ENCODE data around the gene RTL9.

RTL9 gene

DNA sequence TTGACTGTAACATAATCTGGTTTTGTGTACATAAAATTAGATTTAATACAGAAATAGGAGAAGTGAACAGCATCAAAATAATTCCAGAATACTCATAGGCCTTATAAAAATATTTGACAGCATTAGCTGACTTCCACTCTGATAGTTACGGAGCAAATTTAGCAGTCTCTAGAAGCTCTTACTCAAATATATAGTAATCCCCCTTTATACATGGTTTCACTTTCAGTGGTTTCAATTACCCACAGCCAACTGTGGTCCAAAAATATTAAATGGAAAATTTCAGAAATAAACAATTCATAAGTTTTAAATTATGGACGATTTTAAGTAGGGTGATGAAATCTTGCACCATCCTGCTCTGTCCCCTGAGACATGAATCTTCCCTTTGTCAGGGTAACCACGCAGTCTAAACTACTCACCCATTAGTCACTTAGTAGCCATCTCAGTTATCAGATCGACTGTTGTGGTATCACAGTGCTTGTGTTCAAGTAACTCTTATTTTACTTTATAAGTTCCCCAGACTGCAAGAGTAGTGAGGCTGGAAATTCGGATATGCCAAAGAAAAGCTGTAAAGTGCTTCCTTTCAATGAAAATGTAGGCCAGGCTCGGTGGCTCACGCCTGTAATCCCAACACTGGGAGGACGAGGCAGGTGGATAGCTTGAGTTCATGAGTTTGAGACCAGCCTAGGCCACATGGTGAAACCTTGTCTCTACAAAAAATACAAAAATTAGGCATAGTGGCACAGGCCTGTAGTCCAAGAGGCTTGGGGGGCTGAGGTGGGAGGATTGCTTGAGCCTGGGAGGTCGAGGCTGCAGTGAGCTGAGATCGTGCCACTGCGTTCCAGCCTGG is 17.2 kb upstream of the RTL9 start:
- no peak for DNase-seq (ENCODE audit: low read depth)

DNA sequence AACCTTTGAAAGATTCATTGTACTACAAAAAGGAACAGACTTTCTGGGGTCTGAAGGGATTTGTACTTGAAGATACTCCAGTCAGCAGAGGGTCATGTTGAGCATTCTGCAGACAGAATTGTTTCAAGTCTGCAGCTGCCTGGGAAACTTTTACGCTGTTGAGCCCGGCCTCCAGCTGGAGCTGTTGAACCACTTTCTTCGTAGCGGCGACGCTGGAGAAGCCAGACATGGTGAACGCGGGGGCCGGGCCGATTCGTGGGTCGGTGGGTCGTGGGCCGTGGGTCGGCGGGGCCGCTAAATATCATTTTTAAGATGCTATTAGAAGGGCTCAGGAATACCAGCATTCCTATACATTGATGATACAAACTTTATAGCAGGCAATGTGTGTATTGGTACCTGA is 12.0 kb upstream of the RTL9 start:
- no peak for DNase-seq (ENCODE audit: low read depth)

DNA sequence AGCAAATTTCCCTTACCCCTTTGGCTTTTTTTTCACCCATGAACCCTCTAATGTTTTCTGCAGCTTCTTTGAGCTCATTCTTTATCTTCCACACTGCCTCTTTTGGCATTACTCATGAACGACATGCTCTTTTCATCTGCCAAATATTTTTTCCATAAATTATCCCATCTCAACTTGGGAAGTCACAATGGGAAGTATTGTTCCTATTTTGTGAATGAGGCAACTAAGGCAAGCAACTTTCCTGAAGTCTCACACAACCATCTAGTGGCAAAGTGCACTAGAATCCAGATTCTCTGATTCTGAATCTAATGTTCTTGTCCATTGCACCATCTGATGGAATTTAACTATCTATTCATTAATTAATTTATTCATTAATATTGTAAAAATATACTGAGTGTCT is 625 bp downstream of the RTL9 start:
- DNase-seq (ENCODE audit: low read depth), result no peak

DNA sequence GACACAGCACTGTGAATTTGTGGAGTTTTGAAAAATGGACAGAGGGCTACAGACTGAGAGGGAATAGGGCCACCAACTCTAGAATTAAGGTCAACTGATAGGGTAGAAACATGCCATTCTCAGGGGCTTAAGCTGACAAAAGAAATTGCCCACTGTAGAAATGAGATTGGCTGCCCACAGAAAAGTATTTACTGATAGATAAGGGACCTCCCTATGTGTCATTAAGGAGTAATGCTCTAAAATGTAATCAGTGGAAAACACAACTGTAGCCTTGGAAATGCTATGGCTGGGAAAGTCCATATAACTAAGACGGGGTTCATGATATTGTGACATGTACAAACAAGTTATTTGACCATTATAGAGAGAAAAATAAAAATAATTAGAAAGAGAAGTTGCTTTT is 4.6 kb downstream of the RTL9 start:
- no peak for DNase-seq (ENCODE audit: low read depth)

DNA sequence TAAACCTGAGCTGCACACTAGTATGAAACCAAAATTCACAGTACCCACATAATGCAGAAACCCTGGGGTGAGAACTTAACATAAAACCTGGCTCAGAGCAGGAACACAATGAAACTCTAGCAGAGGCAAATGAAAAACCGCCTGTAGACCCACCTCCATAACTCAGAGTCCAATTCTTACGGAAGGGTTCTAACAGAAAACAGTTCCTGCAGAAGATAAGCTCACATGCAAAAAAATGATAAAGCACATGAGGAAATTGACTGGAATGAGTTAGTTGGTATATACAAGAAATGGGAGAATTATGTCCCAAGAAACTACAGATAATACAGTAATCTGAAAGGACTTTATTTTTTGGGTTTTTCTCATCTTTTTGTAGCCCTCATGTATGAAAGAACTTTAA is 14.7 kb downstream of the RTL9 start:
- DNase-seq (ENCODE audit: low read depth), result no peak

DNA sequence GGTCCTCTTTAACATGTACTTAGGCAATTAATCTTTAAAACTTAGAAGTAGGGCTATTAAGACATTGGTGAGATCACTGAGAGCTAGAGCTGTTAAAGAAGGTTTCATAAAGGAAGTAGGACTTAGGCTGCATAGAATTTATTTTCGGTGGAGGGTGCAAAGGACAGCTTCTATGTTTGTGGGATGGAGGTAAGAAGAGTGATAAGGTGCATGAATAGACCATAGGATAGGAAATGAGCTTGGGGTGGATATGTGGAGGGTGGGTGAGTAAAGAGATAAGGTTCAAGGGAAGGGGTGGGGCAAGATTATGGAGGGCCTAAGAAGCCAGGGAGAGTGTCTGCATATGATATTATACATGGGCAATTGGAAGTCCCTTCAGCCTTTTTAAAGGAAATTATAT is 15.9 kb downstream of the RTL9 start:
- no peak for DNase-seq (ENCODE audit: low read depth)

DNA sequence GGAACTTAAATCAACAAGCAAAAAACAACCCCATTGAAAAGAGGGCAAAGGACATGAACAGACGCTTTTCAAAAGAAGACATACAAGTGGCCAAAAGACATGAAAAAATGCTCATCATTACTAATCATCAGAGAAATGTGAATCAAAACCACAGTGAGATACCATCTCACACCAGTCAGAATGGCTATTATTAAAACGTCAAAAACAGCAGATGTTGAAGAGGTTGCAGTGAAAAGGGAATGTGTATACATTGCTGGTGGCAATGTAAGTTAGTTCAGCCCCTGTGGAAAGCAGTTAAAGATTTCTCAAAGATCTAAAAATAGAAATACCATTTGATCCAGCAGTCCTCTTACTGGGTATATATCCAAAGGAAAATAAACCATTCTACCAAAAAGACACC is 22.6 kb downstream of the RTL9 start:
- no peak for DNase-seq (ENCODE audit: low read depth)

DNA sequence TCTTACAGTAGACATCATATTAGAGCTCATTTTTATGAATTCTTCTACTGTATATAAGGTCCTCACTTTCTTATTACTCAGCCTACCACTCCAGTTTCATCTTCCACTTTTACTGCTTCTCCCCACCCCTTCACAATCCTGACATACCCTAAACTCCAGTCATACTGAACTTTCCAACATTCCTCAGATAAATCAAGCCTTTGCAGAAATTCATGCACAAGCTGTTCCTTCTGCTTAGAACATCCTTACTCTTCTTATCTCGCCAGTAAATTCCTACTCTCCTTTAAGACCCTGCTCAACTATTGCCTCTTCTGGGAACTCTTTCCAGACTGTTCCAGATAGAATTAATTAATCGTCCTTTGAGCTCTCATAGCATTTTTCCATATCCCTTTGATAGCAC is 24.8 kb downstream of the RTL9 start:
- DNase-seq (ENCODE audit: low read depth), result no peak

DNA sequence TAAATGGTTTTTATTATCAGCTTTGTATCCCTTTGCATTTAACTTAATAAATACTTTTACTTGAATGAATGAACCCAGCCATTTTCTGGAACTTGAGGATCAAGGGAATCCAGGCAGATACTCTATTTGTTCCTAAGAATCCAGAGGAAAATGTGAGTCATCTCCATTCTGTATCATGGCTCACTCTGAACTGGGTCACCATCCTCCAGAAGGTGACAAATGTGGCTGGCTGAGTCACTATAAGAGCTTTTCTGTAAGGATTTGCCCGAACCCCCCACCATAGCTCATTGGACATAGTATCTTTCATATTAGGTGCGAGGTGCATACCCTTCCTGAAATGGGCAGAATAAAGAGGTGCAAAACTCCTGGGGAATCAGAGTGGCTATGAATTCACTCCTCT is 25.8 kb downstream of the RTL9 start:
- DNase-seq (ENCODE audit: low read depth), result no peak

DNA sequence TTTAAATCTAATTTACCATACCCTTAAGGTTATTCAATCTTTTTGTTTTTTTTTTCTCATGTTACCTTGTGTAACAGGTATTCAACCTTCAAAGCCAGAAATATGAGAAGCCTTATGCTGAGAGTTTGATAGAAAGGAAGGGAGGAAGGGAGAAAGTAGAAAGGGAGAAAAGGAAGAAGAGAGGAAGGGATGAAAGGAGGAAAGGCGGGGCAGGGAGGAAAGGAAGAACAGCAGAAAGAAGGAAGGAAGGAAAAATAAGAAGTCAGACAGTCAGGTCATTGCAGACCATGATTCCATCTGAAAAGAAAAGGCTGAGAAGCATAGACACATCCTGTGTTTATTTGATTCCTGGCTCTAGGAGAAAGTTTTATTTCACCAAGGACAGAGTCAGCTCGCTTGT is 30.9 kb downstream of the RTL9 start:
- DNase-seq (ENCODE audit: low read depth), result no peak

DNA sequence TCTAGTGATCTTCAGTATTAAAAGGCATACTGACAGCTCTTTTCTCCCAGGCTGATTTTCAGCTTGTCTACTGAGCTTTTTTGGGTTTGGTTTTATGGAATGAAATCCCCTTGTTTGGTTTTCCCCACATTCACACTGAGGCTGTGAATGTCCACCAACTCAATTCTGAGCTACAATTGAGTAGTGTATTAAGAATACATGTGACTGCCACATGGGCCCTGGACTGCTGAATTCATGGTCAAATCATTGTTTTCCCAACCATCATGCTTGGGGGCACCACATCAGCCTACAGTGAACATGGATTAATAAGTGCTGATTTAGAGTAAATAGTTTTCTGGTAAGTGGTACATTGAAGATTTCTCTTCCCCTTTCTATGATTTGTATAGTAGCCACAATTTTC is 32.4 kb downstream of the RTL9 start:
- DNase-seq (ENCODE audit: low read depth), result no peak

DNA sequence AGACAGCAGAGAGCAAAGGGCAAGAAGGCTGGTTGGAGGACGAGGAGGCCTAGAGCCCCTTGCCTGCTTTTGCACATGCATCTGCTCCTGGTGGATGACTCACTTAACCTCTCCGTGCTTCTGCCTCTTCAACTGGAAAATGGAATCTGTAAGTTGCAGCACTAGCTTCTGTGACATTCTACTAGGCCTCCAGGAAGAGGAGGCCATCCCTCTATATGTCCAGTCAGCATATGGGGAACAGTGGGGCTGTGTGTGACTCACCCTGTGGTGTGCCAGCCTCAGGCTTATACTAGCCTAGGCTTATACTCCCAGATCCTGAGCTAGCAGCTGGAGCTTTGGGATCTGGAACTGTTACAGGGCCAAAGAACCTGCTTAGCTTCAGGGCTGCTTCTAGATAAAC is 36.0 kb downstream of the RTL9 start:
- DNase-seq (ENCODE audit: low read depth), result no peak

DNA sequence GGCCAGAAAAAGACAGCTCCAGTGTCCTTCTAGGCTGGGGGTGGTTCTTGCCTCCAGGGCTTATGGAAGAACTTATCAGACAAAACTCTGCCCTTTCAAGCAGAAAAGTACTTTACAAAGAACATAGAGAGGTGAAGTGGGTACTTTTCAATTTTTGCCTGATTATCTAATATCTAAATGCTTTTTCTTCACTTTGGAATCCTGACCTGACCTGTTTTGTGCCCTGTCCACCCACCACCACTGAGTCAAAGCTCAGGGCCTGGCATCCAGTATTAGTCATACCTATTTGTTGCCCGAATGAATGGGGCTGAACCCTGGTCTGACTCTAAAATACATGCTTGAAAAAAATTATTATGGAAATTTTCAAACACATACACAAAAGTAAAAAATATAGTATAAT is 37.2 kb downstream of the RTL9 start:
- no peak for DNase-seq (ENCODE audit: low read depth)

DNA sequence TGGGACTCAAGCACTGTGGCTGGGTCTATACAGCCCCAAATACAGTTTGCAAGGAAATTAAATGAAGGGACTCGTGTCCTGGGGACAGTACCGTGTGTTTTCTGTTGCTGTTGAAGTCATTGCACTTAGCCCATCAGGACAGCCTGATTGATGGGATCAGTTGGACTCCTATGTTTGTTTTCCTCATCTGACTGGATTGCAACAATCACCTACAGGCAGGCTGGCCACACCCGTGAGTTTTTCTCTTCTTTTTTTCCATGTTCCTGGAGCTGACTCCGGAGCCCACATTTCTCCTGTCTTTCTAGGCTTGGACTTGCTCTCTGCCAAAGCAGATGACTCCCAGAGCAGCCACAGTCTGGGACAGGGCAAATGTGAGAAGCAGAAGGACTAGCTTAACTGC is 38.1 kb downstream of the RTL9 start:
- no peak for DNase-seq (ENCODE audit: low read depth)

DNA sequence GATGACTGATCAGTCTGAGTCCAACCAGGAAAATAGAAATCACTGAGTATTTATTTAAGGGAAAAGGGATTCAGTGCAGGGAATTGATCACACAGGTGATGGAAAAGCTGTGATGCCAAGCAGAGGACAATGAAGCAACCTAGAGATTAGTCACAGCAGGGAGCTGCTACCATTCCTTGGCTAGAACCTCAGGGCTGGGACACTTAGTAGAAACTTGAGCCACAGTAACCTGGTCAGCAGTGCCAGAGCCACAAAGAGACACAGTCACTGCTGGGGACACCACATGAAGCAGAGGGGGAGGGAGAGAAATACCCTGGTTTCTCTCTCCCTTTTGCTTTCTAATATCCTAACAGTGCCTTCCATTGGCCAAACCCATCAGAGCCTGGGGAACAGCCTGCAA is 38.7 kb downstream of the RTL9 start:
- no peak for DNase-seq (ENCODE audit: low read depth)

DNA sequence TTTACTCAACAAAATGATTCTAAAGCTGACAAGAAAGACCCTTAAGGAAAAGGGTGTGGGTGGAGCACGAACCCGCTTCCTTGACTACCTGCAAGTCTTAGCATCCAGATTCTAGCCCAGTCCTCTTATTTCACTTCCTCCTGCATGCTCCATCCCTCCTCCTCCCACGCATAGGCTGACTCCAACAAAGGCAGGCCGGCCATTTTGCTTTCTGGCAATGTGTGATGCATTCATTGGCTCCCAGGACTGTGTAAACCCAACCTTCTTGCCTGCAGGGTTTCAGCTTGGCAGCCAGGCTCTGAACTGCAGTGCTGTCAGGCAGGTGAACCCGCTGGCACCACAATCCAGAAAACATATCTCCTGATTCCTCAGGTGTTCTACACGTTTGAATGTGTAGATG is 39.3 kb downstream of the RTL9 start:
- DNase-seq (ENCODE audit: low read depth), result no peak

DNA sequence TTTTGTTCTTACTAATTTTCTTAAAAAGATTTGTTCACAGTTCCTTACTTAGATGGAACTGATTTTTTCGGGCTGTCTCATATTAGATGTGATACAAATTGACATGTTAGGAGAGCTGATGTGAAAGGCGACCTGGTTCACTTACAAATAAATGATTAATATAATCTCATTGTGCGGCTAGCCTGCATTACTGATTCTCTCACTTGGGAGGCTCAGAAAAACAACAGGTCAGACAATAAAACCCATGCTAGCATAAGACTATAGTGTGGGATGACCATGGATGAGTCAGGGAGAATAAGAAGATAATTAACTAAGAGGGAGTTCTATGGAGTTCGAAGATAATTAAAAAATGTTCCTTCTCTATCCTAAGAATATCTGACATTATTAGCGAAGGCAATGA is 40.8 kb downstream of the RTL9 start:
- DNase-seq (ENCODE audit: low read depth), result no peak

DNA sequence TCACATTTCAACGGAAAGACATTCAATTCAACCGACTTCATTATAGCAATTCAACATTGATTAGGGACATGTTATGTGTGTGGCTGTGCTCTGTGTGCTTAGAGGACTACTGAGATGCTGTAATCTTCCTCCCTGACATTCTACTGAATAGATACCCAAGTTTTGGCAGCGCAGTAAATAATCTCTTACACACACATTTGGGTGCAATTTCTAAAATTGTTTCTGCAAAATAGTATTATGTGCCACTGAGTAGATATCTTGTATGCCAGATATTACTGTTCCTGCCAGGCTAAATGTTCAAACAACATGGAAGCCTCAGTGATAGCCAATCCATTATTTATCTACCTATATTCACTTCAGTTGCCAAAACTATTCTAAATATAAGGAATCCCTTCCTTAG is 41.3 kb downstream of the RTL9 start:
- DNase-seq (ENCODE audit: low read depth), result no peak

DNA sequence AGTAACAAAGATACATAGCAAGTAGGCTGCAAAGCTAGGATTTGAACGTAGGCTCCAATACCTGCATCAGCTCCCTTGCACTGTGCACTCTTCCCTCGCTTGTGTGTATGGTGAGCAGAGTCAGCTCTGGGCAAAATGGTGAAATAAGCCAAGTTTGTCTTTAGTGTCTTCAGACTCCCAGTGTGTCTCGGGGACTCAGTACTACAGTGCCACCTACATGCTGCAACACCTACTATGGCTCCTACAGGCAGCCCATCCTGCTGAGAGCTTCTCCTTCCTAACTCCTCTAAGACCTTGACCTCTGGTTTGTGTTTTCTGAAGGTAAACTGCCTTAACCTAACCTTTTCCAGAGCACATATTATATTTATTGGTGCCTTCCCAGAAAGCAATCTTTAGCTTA is 42.5 kb downstream of the RTL9 start:
- DNase-seq (ENCODE audit: low read depth), result no peak

DNA sequence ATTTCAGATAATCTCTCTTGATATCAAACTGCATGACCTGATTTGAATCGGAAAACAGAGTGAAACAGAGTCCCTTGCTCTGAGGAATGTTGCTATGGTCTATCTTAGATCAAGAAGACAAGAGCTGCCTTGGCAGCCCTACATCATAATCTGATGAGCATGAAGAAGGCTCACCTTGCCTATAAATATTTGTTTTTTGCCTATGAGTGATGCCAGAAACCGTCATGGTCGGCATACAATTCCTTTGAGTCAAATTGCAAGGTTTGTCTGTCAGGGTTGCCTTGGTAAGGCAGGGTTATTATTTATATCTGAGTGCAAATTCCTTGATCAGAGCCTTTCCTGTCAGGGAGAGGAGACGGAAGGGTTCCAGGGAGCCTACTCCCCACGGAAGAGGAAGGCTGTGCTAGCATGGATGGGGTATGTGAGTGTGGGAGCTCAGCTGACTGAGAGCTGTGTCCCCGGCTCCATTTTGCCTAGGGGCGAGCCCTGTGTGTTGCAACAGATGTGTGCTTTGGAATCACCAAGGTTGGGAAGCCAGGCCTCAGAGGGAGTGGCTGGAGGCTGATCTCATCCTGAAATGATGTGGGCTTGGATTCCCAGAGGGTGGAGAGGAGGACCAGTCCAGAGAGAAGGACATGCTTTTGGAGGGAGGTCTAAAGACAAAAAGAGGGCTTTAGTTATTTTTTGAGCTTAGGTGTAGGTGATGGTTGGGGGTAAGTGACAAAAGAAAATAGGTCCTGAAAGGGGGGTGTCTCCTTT is 43.6 kb downstream of the RTL9 start:
- no peak for DNase-seq (ENCODE audit: low read depth)

DNA sequence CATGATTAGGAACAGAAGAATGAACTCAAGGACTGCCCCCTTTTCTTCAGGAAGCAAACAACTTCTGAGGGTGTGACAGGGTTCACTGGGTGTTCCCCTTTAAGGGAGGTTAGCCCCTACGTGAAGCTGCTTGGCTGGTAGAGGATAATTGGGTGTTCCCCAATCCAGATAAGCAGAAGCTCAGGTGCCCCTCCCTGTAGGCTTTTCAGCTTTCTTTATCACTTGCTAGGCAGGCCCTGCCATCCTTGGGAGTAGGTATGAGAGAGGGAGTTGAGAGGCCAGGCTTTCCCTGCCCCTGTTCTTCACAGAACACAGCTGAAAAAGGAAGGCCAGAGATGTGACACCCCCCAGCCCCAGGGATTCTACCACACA is 44.2 kb downstream of the RTL9 start:
- DNase-seq (ENCODE audit: low read depth), result no peak

DNA sequence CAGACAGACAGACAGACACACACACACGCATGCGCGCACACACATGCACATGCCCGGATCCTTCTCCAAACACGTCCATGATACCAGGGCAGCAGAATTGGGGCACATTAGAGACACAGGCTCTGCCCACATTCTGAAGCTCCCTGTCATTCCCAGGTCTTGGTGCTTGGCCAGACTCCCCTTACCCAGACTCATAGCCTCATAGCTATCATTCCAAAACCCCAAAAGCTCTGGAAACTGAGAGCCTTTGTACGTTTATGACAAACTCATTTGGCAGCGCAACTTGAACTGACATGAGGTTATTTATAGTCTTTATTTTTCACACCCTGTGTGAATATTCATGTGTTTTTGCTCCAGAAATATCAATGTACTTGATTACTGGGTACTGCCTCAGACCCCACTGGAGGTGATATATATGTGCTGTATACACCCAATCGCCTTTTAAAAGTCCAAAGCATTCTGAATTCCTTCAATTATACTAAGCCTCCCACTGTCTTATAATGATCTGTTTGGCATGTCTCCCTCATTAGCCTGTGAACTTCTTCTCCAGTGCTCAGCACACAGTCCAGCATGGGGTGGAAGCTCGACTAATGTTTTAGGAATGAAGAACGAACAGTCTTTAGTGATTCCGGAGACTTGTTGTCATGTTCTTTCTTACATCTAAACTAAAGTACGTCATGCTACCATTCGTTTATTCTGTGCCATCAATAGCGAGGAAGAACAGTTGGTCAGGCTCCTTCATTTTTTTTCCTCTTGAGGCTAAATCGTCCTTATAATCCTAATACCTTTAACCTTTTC is 45.0 kb downstream of the RTL9 start:
- no peak for DNase-seq (ENCODE audit: low read depth)

DNA sequence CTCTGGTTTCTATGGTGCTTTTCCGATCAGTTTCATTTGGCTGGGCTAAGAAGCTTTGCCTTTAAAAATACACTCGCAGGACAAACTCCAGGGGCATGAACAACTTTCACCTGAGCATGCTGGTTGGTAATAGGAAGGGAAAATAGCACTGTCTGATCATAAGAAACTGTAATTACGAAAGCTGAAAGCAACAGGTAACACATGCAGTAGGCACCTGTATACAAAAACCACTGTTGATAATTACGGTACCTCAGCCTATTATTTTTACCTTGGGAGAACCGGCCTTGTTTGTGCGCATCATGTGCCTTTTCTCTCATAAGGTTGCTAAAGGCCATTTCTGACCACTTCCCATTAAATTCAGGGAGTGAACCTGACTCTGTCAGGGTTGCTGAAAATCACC is 45.7 kb downstream of the RTL9 start:
- DNase-seq (ENCODE audit: low read depth), result no peak
